ENCODE results near the gene SMCO2. TPM values are rescaled to one million over a fixed set of nuclear protein-coding genes. Genes with fewer than 3 reads are reported as not detected.
A peak's percentile ranks its signal among the peaks of the same experiment; 100 is the strongest.

The SMCO2 gene
- total RNA-seq, 1 donor from 2014 or later = not detected

DNA sequence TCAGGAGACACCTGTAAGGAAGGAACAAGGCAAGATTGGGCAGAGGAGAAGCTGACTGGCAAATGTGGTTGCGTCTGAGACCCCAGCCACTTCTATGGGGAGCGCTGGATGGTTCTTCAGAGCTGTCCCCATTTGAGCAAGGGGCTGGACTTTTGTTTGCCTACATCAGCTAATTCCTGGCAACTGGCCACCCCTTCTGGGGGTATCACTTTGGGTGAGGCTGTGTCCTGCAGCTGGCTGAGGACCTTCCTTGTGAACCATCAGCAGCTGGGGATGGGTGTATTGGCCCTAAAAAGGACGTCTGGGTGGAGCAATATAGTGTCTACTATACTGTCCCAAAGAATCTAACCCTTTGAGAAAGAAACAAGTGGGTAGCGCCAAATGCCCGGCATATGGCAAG, 101.1 kb downstream of the SMCO2 start:
- H3K27ac ChIP-seq = no peak overlapping the region
- peaks cover 85% of the 10 kb centered on the region for H3K4me1 ChIP-seq
- DNase-seq (ENCODE audit: extremely low spot score in 2 of 2) = no peak
- H3K27me3 ChIP-seq = no peaks in the 10 kb centered on the region
- no peak for TF ChIP-seq POLR2A (IDR thresholded peaks at IDR 0.05)
- no peak for TF ChIP-seq POLR2AphosphoS5 (IDR thresholded peaks at IDR 0.05; ENCODE audit: insufficient read depth in 1 of 2, low read depth in 1 of 2)
- TF ChIP-seq, protein P1, sequence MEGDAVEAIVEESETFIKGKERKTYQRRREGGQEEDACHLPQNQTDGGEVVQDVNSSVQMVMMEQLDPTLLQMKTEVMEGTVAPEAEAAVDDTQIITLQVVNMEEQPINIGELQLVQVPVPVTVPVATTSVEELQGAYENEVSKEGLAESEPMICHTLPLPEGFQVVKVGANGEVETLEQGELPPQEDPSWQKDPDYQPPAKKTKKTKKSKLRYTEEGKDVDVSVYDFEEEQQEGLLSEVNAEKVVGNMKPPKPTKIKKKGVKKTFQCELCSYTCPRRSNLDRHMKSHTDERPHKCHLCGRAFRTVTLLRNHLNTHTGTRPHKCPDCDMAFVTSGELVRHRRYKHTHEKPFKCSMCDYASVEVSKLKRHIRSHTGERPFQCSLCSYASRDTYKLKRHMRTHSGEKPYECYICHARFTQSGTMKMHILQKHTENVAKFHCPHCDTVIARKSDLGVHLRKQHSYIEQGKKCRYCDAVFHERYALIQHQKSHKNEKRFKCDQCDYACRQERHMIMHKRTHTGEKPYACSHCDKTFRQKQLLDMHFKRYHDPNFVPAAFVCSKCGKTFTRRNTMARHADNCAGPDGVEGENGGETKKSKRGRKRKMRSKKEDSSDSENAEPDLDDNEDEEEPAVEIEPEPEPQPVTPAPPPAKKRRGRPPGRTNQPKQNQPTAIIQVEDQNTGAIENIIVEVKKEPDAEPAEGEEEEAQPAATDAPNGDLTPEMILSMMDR (IDR thresholded peaks at IDR 0.05) = no peak
- no peaks in the 10 kb centered on the region for H3K9me3 ChIP-seq
- intact Hi-C loops (cut with DNase I) = loop anchor here (2.0 kb wide), 1 partner anchor 19 kb away; no protein-coding TSS in a partner anchor
- no peak overlapping the region for H3K4me3 ChIP-seq
- H3K36me3 ChIP-seq = no peaks in the 10 kb centered on the region

- Histone ChIP-seq H3K27ac (peak overlapping the region; percentile 72), H3K36me3 (no peaks in the 10 kb centered on the region), H3K4me3 (no peak overlapping the region), H3K9me3 (no peaks in the 10 kb centered on the region), H3K4me1 (peaks cover 85% of the 10 kb centered on the region), H3K27me3 (no peaks in the 10 kb centered on the region)
- intact Hi-C loops (cut with DNase I) = no loop called here
- DNase-seq (ENCODE audit: extremely low spot score in 2 of 2) = no peak
- TF ChIP-seq POLR2AphosphoS5 (IDR thresholded peaks at IDR 0.05; ENCODE audit: insufficient read depth in 1 of 2, low read depth in 1 of 2) = no peak
- TF ChIP-seq, protein P1 (IDR thresholded peaks at IDR 0.05) = no peak
- no peak for TF ChIP-seq POLR2A (IDR thresholded peaks at IDR 0.05)
Measured at GRCh38 chr12:27548301-27549199, 102.0 kb downstream of the SMCO2 start.

DNA sequence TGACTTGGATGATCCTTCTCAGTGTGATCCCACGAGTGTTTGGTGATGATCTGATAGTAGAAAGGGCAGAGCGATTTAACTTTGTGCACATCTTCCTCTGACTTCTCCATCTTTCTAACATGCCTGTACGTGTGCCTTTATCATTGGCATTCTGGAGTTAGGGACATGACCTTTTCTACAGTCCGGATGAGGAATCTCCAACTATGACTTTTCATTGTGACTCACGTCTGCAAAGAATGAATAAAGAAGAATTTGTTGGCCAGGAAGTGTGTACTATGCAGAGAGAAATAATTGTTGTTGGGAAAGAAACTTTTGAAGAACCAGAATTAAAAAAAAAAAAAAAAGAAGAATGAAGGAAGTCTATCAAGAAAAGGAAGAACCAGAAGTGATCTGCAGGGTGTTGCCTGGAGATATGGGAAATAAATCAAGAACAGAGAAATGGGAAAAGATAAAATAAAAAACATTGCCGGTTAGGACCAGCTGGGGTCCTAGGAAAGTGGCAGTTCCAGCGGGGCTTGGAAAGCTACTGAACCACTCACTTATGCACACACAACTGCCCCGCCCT, 102.8 kb downstream of the SMCO2 start:
- Histone ChIP-seq H3K4me1 (peaks cover 90% of the 10 kb centered on the region), H3K27me3 (no peaks in the 10 kb centered on the region), H3K27ac (peak overlapping the region; percentile 72), H3K36me3 (no peaks in the 10 kb centered on the region), H3K9me3 (no peaks in the 10 kb centered on the region), H3K4me3 (no peak overlapping the region)
- no peak for TF ChIP-seq POLR2AphosphoS5 (IDR thresholded peaks at IDR 0.05; ENCODE audit: insufficient read depth in 1 of 2, low read depth in 1 of 2)
- TF ChIP-seq POLR2A (IDR thresholded peaks at IDR 0.05) = no peak
- TF ChIP-seq, protein P1 (IDR thresholded peaks at IDR 0.05) = no peak
- intact Hi-C loops (cut with DNase I) = no loop called here
- DNase-seq (ENCODE audit: extremely low spot score in 2 of 2) = no peak

DNA sequence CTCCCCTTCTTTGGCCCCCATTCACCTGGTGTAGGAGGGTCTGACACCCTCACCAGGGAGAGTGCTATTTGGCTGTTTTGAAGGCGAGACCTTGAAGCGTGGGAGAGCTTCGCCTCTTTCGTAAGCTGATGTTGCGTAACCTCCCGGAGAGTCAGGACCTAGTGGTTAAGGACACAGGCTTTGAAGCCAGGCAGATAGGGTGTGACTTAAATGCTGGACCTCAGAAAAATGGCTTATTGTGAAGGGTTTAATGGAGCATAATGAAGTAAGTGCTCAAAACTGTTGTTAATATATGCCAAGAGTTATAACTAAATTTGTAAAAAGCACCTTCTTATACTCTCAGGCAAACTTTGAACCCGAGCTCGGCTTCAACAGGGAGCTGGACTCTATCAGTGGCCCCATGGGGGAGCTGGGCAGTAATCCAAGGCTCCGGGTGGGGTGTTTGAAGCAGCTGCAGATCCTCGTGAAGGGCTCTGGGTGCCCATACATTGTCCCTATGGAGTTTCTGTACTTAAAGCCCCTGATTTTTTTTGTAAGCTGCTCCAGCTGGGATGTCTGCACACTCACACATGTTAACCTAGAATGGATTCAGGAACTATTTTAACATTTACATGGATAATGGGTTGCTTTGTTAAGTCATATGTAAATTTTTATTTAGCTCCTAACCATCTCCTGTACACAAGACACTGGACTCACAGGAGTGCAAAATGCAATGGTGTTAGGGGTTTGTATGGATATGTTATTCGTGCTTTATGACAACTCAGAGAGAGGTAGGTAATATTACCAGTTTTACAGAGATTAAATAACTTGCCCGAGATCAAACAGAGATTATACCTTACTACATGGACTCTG, 103.5 kb downstream of the SMCO2 start:
- intact Hi-C loops (cut with DNase I) = no loop called here
- TF ChIP-seq POLR2AphosphoS5 (IDR thresholded peaks at IDR 0.05; ENCODE audit: insufficient read depth in 1 of 2, low read depth in 1 of 2) = peak; percentile 52 to 67
- TF ChIP-seq, protein P1 (IDR thresholded peaks at IDR 0.05) = no peak
- DNase-seq (ENCODE audit: extremely low spot score in 2 of 2) = peak in 1 of 2 donors; percentile 97
- H3K27ac ChIP-seq = peak overlapping the region; percentile 72
- H3K9me3 ChIP-seq = no peaks in the 10 kb centered on the region
- no peaks in the 10 kb centered on the region for H3K36me3 ChIP-seq
- no peaks in the 10 kb centered on the region for H3K27me3 ChIP-seq
- H3K4me1 ChIP-seq = peaks cover 96% of the 10 kb centered on the region
- H3K4me3 ChIP-seq = no peak overlapping the region
